HCT116 (cell line): ENCODE measurements around the gene MAP1LC3C.

Experiments used
- ATF3 ChIP-seq: IDR thresholded peaks from 2 replicates; pipeline ENCODE4 v1.6.1; 2012
- CBX3 ChIP-seq: IDR thresholded peaks from 2 replicates; pipeline ENCODE4 v1.6.1; 2012; ENCODE audit warnings: low read depth
- CTCF ChIP-seq, 3 experiments: fragments of 200-600 bp in 1 of 3; sonication (generic) in 1 of 3; IDR thresholded peaks in 2 of 3; conservative IDR thresholded peaks in 1 of 3; 2 replicates each; pipeline ENCODE4 v1.5.1; 2012 to 2017; ENCODE audit warnings: low read depth in 2 of 3, low read length in 2 of 3, antibody characterized with exemption in 1 of 3, borderline replicate concordance in 1 of 3, control low read depth in 1 of 3, mild to moderate bottlenecking in 1 of 3, mixed read lengths in 1 of 3, mixed run types in 1 of 3, moderate library complexity in 1 of 3; ENCODE audit not compliant: insufficient read depth in 1 of 3
- EGR1 ChIP-seq: IDR thresholded peaks from 2 replicates; pipeline ENCODE4 v1.6.1; 2012; ENCODE audit warnings: low read depth
- EZH2phosphoT487 ChIP-seq: fragments of 200-600 bp; IDR thresholded peaks from 2 replicates; pipeline ENCODE4 v1.6.1; 2018; ENCODE audit warnings: antibody characterized with exemption, borderline replicate concordance
- POLR2A ChIP-seq: IDR thresholded peaks from 2 replicates; pipeline ENCODE4 v1.7.0; 2011; ENCODE audit warnings: borderline replicate concordance; ENCODE audit not compliant: insufficient read depth, insufficient read length; ENCODE audit errors: extremely low read depth
- POLR2AphosphoS5 ChIP-seq: IDR thresholded peaks from 2 replicates; pipeline ENCODE4 v1.6.1; 2011; ENCODE audit warnings: mild to moderate bottlenecking, low read depth, low read length, moderate library complexity
- REST ChIP-seq: IDR thresholded peaks from 2 replicates; pipeline ENCODE4 v1.6.1; 2012; ENCODE audit warnings: low read depth
- SP1 ChIP-seq: IDR thresholded peaks from 2 replicates; pipeline ENCODE4 v1.6.1; 2012; ENCODE audit warnings: low read depth
- ZBTB33 ChIP-seq: IDR thresholded peaks from 2 replicates; pipeline ENCODE4 v1.6.1; 2011; ENCODE audit warnings: mild to moderate bottlenecking, low read length, moderate library complexity; ENCODE audit not compliant: insufficient replicate concordance; ENCODE audit errors: extremely low read depth

- TF ChIP-seq CTCF (IDR thresholded peaks at IDR 0.05 in 2 of 3, conservative IDR thresholded peaks at IDR 0.05 in 1 of 3; ENCODE audit: borderline replicate concordance in 1 of 3, insufficient read depth in 1 of 3, low read depth in 2 of 3, low read length in 2 of 3) (peak; percentile 65 to 85 (median 76)), EZH2phosphoT487 (no peak), REST (no peak), POLR2AphosphoS5 (no peak), SP1 (no peak), POLR2A (no peak), EGR1 (no peak), ATF3 (no peak), CBX3 (no peak), ZBTB33 (no peak)
Measured at GRCh38 chr1:242017580-242018233, 18.8 kb upstream of the MAP1LC3C start.
